Astrocyte of the hippocampus (primary cell): Measurements from ENCODE around the gene PBX1.

ENCODE experiments used
- DNase-seq: peaks from one replicate; pipeline ENCODE4 v3.0.0; 2011; ENCODE audit warnings: low read depth, low spot score

PBX1 gene

DNA sequence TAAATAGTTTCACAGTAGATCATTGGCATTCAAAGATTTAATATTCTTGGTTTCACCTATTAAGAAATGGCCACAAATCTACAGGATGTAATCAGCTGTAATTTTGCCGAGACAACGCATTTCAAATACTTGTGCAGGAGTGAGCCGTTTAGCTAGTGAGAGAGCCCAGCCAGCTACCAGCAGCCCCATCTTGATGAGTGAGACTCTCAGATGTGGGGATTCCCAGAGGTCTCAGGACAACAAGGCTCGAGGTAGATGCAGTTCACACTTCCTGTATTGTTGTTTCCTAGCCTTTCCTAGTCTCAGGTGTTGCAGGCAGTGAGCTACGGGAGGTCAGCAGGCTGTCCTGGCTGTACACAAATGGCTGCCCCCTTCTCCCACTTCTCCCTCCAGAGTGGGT is 108.6 kb downstream of the PBX1 start:
- no peak for DNase-seq

DNA sequence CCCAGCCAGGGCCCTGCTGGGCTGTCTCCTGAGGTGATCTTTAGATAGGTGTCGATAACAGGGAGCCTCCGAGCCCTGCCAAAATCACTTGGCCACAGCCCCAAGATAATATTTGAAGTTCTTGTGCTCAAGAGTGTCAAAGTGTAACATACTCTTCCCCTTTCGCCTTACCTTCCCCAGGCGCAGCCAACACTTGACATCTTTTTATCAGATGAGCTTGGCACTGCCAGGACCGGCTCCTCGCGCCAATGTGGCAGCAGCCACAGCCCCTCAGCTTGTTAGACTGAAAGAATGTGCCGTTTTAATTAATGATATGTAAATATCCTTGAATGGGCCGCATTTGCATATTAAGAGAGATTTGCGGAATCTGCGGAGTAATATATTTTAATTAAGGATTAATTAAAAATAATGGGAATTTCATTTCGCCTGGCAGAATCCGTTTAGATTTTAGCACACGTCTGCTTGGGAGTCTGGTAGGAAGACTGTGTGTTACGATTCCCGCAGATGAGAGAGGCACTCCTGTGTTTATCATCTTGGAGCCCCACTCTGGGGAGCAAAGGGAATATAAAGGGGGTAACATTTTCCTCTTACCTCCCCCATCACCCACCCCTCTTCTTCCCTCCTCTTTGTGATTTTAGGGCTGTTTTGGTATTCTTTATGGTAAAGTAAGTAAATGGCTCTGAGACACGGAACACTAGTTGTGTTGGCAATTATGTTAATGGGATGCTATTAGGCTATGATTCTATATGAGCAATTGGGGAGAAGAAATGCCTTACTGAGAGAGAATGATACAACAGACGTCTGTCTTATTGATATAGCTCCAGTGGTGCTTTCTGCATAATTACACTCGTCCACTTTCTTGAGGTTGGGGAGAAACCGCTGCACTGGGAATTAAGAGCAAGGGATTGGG is 109.8 kb downstream of the PBX1 start:
- DNase-seq: no peak

DNA sequence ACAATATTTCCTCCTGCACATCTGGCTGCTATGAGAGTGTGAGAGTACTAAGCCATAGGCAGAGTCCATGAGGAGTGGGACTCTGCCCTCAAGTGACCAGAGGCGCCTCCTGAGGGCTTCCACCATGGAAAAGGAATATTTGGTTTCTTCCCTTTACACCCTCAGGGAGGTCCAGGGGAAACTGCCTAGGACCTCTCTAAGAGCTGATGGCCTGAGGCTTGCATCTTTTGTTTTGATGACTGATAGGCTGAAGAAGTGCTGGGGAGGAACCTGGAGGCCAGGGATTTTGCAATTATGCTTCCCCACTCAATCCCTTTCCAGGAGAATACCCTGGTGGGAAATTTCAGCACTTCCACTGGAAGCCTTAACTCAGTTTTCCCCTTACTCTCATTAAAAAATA is 111.0 kb downstream of the PBX1 start:
- DNase-seq: no peak

DNA sequence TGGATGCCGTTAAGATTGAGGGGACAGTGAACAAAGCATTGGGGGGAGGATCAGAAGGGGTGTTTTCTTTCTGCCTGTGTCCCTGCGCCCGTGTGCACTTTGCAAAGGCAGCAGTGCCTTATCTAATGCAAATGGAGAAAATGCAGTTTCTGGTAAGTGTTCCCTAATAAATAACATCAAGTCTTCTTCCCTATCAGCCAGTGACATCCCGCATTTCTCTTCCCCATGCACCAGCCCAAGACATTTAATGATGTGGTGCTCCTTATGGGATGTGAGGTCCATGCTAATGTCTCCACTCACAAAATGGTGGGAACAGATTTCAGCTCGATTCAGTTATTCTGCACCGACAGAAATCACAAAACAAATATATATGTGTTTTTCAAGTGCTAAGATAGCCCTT is 111.8 kb downstream of the PBX1 start:
- DNase-seq: no peak

DNA sequence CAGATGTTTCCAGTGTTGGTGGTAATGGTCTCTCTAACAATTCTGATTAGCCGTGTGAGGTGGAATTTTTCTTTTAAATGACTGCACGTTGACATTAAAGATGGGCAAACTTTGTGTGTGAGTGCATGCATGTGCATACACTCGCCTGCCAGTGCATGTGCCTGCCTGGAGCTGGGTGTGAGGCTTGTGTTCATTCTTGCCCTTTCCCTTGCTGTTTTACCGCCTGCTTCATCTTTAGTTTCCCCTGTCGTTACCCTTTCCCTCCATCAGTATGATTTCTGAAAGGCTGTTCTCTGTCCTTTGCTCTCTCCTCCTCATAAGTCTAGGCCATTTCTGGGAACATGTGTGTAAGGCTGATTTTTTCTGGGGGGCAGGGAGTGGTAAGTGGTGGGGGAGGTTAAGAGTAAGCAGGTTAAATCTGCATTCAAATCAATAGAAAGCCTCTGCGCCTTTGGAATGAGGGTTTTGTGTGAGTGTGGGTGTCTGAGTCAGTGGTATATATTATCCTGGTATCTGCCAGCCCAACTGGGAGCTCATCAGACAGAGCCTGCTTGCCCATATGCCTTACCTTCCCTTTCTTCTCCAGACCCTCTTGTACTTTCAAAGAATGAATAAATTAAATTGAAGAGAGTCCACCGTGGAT is 112.5 kb downstream of the PBX1 start:
- DNase-seq: peak; percentile 50

DNA sequence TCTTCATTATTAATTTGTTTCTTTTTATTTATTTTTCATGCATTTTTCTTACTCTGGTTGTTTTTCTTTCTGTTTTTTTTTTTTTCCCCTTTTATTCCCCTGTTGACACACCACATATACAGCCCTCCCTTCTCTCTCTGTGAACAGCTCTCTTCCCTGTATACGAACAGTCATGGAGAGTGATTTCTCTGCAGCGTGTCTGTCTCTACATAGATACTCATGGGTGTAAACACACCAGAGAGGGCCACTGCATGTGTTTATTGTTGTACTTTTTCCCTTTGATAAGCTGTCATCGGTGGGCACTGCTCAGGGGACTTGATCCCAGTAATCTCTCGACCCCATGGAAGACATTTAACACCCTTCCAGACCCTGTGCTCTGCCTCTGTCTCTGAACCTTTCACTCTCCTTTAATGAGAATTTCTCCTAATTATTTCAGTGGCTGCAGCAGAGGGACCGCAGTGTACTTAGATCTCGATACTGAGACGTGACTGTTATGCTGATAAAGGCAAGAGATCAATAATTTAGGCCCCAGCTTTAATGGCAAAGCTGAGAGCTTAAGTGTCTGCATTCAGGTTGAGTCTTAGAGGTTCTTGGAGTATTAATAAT is 113.1 kb downstream of the PBX1 start:
- peak; percentile 33 for DNase-seq

DNA sequence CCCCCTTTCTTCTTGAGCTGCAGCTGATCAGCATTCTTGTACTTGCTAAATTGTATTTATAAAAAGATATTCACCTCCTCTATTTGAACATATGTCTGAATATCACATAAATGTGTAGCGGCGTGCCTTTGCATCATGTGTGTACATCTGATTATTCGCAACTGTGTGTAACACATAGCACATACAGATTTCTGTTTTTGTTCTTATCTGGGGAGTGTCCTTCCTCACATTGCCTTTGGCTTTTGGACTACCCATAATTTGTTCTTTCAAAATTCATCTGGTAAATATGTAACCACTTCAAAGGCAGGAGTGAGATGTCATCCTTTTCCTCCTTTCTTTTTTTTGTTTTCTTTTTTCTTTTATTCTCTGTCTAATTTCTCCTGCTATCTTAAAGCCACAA is 113.6 kb downstream of the PBX1 start:
- no peak for DNase-seq

DNA sequence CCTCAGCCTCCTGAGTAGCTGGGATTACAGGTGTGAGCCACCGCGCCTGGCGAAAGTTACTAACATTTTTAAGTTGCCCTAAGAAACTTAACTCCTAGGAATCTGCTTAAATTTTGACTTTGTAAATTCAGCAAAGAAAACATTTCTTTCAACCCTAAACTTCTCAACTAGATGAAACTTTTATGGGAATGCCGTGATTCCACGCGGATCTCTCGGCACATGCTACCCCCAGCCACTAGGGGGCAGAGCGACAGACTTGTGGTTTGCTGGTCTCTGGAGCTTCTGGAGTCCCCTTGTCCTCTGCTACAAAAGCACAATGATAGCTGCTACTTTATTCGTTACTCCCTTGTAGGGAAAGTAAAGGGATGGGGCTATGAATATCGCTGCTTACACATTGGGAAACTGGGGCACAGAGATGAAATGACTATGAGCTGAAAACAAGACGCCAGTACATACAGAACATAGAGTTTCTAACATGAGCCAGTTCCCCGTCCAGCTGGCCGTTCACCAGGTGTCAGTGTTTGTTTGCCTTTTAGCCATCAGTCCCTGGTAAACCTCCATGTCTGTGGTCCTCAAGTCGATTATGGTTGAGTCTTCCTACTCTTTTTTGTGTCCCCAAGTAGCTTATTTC is 114.7 kb downstream of the PBX1 start:
- DNase-seq: no peak

DNA sequence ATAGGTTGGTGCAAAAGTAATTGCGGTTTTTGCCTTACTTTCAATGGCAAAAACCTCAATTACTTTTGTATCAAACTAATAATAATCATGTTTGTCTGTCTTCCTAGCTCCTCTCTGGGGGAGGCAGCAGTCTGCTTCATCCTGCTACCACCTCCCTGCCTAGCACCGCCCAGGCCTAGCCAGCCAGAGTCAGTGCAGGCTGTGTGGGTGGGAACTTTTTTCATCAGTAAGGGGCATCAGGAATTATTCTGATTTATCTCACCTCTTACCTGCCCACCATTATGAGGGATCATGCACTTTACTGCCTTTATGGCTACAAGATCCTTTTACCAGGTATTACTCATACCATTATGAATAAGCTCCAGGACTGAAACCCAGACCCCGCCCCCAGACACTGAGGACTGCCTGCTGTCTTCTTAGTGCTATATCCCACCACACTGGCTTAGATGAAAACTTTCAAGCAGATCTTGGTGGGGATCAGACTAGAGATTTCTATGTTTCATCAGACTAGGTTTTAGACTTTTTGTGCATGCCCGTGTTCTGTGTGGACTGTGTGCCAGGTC is 116.4 kb downstream of the PBX1 start:
- peak; percentile 26 for DNase-seq

DNA sequence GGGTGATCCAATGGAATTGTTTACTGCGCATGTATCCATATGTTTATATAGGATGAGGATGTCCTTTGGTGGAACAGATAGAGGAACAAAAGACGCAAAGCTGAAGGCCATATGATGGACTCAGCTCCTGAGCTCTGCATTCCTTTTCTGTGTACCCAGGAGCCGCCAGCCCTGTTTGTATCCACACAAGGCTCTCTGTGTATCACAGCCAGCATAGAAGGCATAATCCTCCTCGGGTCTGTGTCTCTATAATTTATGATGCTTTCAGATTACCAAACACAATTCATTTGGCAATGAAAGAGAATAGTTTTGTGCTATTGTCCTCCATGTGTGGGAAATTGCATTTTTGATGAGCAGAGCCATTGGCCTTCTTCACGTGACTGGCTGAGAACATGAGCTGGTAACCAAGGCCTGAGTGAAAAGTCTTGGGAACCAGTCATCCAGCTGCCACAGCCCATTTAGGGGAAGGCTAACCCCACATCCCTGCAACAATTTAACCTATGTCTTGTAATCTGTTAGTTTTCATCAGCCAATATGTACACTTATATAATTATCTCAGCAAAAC is 119.2 kb downstream of the PBX1 start:
- DNase-seq: no peak

DNA sequence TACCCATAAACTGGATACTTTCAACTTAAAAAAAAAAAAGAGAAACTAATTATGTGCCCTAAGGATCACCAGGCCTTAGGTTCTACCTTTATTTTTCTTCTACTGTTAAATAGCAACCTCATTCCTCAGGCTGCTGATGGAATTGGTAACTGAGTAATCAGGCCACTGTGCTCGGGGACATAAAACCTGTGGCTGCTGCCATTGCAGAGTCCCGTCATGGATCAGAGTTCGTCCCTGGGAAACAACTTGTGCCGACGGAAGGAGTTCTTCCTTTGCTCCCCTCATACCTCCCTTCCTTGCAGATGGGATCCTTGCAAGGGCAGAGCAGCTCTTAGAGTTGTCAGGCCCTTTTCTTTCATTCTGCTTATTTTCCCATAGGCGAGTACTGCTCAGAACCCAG is 123.6 kb downstream of the PBX1 start:
- DNase-seq: no peak

DNA sequence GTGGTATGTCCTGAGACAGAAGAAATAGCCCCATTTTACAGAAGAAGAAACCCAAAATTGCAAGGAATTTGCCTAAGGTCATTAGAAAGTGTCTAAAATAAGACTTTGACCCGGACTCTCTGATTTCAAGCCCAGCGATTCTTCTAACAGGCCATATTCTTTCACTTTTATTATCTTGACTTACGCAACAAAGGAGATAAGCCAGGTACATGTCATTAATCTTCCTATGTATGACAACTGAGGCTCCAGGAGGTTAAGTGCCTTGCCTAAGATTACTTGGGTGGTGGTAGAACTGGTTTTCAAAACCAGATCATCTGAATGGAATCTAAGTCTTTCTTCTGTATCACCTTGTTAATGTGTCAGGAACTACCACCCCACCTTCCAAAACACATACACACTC is 124.3 kb downstream of the PBX1 start:
- no peak for DNase-seq

DNA sequence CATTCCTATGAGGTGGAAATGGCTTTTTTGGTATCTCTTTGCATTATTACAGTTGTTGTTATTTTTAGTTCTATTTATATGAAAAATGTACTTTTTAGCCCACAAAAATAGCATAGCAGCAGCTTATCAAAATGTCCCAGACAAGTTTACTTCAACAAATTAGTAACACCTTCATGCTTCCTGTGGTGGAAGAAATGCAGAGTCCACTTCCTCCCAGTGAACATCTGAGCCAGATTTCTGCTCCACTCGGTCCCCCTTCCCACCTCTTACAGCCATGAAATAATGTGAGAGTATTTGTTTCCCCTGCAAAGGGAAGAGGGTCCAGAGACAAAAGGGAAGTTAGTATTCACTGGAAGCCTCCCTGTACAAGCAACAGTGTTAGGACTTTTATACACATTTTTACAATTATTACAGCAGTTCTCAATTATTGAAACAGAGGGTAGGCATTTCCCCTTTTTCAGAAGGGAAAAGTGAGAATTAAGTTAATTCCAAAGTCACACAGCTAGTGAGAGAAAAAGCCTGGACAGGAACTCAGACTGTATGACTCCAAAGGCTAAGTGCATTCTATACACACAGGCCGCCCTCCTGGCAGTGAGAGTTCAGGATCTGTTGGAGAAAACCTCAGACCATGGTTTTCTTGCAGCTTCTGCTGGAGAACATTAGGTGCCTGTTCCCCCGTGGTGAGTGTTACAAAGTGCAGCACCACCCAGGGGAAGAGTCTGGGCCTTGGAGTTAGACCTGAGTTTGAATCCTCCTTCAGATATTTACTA is 126.5 kb downstream of the PBX1 start:
- DNase-seq: no peak

DNA sequence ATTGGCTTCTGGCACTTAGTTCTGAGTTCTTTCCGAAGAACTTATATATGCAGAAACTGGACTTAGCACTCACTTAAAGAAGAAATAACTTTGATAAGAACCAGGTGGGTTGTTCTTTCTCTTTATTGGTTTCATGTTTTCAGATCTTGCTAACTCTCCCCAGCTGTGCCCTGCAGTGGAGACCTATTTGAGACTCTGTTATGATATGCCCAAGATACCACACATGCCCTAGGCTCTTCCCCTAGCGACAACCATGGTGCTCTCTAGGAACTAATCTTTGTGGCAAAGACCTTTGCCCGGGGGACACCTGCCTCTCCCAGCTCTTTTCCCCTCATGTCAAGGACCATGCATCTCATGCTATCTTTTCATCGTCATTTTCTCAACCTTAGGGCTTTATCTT is 128.8 kb downstream of the PBX1 start:
- no peak for DNase-seq

DNA sequence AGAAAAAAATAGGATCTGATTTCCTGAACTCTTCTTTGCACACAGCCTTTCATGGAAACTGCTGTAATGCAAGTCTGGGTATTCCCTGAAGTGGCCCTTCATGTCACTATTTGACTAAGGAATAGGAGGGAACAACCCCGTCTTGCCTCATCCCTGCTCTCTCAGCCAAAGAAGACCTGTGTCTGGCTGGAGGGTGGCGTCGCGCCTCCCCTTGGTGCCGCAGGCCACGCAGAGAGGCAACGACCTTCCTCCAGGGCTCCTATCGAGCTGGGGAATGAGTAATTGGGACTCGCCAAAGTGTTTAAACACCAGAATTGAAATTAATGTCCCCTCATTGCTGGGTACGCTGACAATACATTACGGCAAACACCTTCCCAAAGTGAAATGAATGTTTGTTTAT is 129.8 kb downstream of the PBX1 start:
- no peak for DNase-seq

DNA sequence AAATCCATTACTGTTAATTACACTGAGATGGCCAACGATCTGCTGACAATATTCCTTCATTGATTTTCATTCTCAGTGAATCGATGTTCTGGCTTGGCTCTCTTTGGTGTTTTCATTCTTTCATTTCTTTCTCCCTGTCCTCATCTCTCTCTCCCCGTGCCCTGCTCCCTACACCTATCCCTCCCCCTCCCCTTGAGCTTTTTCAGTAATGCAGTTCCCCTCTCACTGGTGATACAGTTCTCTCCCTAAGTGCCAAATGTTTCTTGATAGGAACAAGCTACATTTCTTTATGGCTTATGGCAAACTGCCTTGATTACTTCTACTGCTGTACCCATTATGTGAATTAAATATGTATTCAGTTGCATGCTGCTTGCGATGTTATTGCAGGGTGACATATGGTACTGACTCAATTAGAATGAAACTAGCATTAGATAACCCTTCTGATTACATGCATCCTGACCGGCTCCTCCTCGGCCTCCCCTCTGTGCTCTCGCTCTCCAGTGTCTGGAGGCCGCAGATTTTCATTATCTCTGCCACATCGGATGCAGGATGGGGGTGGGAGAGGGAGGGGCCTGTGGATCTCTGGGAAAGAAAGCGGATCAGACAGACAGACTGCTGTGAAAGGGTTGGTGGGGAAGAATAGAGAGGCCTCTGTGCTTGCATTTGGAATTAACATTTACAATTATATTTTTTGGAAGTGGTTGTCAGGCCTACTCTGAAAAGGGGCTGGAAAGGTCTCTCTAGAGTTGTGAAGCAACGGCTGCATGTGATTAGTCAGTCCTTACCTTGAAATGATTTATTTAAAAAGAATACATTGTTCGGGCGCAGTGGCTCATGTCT is 130.9 kb downstream of the PBX1 start:
- no peak for DNase-seq

DNA sequence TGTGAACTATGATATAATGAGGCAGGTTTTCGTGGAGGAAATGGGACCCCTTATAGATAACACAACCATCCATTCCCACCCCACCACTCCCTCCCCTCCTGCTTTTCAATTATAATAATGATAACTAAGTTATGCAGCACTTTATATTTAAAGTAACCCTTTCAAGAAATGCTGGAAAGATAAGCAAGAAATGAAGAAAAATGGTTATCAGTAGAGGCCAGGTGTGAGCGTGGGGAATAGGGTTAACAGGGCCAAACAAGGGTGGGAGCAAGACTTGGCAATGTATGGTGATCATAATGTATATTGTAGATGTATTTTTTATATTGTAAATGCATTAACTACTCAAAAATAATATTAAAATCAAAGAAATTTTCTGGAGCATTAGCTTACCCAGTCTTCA is 133.4 kb downstream of the PBX1 start:
- DNase-seq: no peak

DNA sequence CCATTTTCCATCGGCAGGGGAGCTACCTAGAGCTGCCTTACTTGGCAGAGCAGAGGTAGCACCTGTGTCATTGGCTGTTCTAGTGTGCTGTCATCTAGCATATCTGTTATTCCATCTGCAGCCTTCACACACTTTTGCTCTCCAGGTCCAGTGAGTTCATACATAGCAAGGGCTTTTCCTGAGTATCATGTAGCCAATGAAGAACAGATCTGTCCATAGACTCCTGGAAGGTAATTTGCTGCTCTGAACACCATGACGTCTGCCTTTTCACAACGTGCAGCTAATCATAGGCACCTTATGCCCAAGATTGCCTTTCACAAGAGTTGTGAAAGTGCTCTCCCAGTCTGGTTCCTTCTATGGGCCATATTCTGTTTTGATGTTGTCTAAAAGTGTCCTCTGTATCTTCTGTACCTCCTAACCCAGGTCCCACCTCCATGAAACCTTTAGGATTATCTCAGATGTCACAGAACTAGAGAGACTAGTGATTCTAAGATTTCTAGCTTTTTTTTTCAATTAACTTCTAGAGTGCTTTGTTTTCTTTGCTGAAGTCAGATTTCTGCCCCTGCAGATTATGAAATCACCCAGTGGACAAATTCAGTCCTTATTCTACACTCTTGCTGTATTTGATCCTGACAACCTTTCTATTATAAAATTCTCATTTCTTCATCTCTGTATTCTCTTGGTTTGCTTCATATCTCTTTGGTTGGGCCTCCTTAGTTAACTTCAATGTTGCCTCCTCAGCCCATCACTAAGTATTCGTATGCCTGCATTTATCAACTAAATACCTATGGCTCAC is 134.8 kb downstream of the PBX1 start:
- no peak for DNase-seq

DNA sequence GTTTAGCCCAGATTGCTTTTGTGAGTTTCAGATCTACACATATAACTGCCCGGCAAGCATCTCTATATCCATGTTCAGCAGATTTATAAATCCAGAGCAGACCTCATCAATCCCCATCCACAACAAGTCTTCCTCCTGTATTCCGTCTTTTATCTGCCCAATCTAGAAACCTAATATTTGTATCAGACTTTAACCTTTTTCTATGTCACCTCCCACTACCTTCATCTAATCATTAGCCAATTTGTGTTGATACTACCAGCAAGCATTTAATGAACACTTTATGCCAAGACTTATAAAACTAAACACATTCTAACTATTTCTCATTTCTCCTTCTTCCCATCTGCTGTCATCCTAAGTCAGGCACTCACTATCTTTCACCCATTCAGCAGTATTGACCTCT is 135.5 kb downstream of the PBX1 start:
- no peak for DNase-seq
